GM18526 (cell line): Measurements from ENCODE around the gene OLFML2A.

Source experiments
- POLR2A ChIP-seq: IDR thresholded peaks from 3 replicates; pipeline ENCODE4 v1.6.1; 2011; ENCODE audit not compliant: insufficient read length; ENCODE audit errors: extremely low read depth

OLFML2A gene

GRCh38 chr9:124757616-124758015 lies 19.3 kb upstream of the OLFML2A start:
- no peak for TF ChIP-seq POLR2A

- TF ChIP-seq POLR2A, result no peak
Observed at GRCh38 chr9:124758061-124758460, 18.9 kb upstream of the OLFML2A start.

- TF ChIP-seq POLR2A, result no peak
Observed at GRCh38 chr9:124758691-124759090, 18.2 kb upstream of the OLFML2A start.

- no peak for TF ChIP-seq POLR2A
Observed at GRCh38 chr9:124759327-124759726, 17.6 kb upstream of the OLFML2A start.

- TF ChIP-seq POLR2A, result no peak
Observed at GRCh38 chr9:124760719-124761118, 16.2 kb upstream of the OLFML2A start.

- no peak for TF ChIP-seq POLR2A
Observed at GRCh38 chr9:124761196-124761595, 15.7 kb upstream of the OLFML2A start.

- no peak for TF ChIP-seq POLR2A
Observed at GRCh38 chr9:124761710-124762109, 15.2 kb upstream of the OLFML2A start.

- no peak for TF ChIP-seq POLR2A
Observed at GRCh38 chr9:124762633-124763032, 14.3 kb upstream of the OLFML2A start.

GRCh38 chr9:124764774-124765438 lies 12.0 kb upstream of the OLFML2A start:
- TF ChIP-seq POLR2A, result no peak

- TF ChIP-seq POLR2A, result no peak
Observed at GRCh38 chr9:124765439-124765835, 11.5 kb upstream of the OLFML2A start.

GRCh38 chr9:124766326-124766725 lies 10.6 kb upstream of the OLFML2A start:
- TF ChIP-seq POLR2A, result no peak

- TF ChIP-seq POLR2A, result no peak
Observed at GRCh38 chr9:124766815-124767554, 9.9 kb upstream of the OLFML2A start.

GRCh38 chr9:124767821-124768220 lies 9.1 kb upstream of the OLFML2A start:
- TF ChIP-seq POLR2A, result no peak

GRCh38 chr9:124768334-124768733 lies 8.6 kb upstream of the OLFML2A start:
- TF ChIP-seq POLR2A, result no peak

GRCh38 chr9:124768750-124769548 lies 8.0 kb upstream of the OLFML2A start:
- TF ChIP-seq POLR2A, result no peak
